Tibial nerve (tissue), 4 donors: ENCODE results near the gene TTYH1. TPM values are rescaled to one million over a fixed set of nuclear protein-coding genes. Genes with fewer than 3 reads are reported as not detected.
A peak's percentile ranks its signal among the peaks of the same experiment; 100 is the strongest.

Experiments used
- DNase-seq, 2 donors: peaks; one replicate each; pipeline ENCODE4 v3.0.0-alpha.2; 2019; ENCODE audit warnings: low spot score in 2 of 2
- H3K27ac ChIP-seq, 4 donors: fragments of 200-600 bp; sonication (generic) in 3 of 4; one replicate each; pipeline ENCODE4 v1.5.1; 2017 to 2019; ENCODE audit warnings: mild to moderate bottlenecking in 1 of 4
- H3K27me3 ChIP-seq, 2 donors: fragments of 200-600 bp; sonication (generic) in 1 of 2; one replicate each; pipeline versions ENCODE4 v1.5.1 to v1.6.0; 2017 to 2019
- H3K36me3 ChIP-seq, 3 donors: fragments of 200-600 bp; sonication (generic); one replicate each; pipeline ENCODE4 v1.5.1; 2018 to 2019
- H3K4me1 ChIP-seq, 4 donors: fragments of 200-600 bp; sonication (generic) in 3 of 4; one replicate each; pipeline ENCODE4 v1.5.1; 2017 to 2019
- H3K4me3 ChIP-seq, 4 donors: fragments of 200-600 bp; sonication (generic) in 3 of 4; one replicate each; pipeline ENCODE4 v1.5.1; 2017 to 2019; ENCODE audit warnings: mild to moderate bottlenecking in 1 of 4, moderate library complexity in 1 of 4
- H3K9me3 ChIP-seq, 4 donors: fragments of 200-600 bp; sonication (generic) in 3 of 4; one replicate each; pipeline ENCODE4 v1.5.1; 2017 to 2019
- CTCF ChIP-seq, 5 experiments: fragments of 200-600 bp in 3 of 5; fragments of 450-650 bp in 2 of 5; sonication (generic) in 3 of 5; IDR thresholded peaks; one replicate each; pipeline ENCODE4 v1.5.1; 2016 to 2019; ENCODE audit warnings: antibody characterized with exemption in 5 of 5, mild to moderate bottlenecking in 3 of 5, moderate library complexity in 2 of 5
- EP300 ChIP-seq, 2 donors: sonication (generic); formaldehyde crosslinking; IDR thresholded peaks; one replicate each; pipeline ENCODE4 v1.6.1; 2017; ENCODE audit warnings: antibody characterized with exemption in 2 of 2, mild to moderate bottlenecking in 1 of 2
- POLR2A ChIP-seq, 2 donors: fragments of 450-650 bp; IDR thresholded peaks; one replicate each; pipeline ENCODE4 v1.6.1; 2017; ENCODE audit warnings: antibody characterized with exemption in 2 of 2, mild to moderate bottlenecking in 2 of 2, moderate library complexity in 2 of 2
- WGBS, 2 donors: methylation state at CpG; one replicate each; pipeline ENCODE4 v1.1.5; 2018; 5-methylcytosine and 5-hydroxymethylcytosine counted together
- total RNA-seq, 4 donors: library from RNA; depleted of rRNA; stranded (reverse); fragments of >200 nt; gene quantifications; one replicate each; pipeline ENCODE4 v1.1.0, GENCODE V29; 2016

Gene TTYH1
- total RNA-seq, 4 donors from 2014 or later: 21.0 to 50.0 (median 34.9) TPM

- Histone ChIP-seq H3K36me3 (peaks cover 0 to 7% (median 0%) of the 10 kb centered on the region in 3 donors), H3K27me3 (peaks cover 0 to 25% of the 10 kb centered on the region in 2 donors), H3K9me3 (no peaks in the 10 kb centered on the region), H3K4me1 (peaks cover 0 to 64% (median 26%) of the 10 kb centered on the region in 4 donors), H3K4me3 (no peak overlapping the region), H3K27ac (no peak overlapping the region)
- 86 to 92% methylated on average over 5 of the region's 5 CpGs for WGBS, 2 donors
- no peak for DNase-seq
- TF ChIP-seq CTCF (IDR thresholded peaks at IDR 0.05) (no peak), POLR2A (IDR thresholded peaks at IDR 0.05) (no peak), EP300 (IDR thresholded peaks at IDR 0.05) (no peak)
These were observed 18.4 kb downstream of the TTYH1 start for GRCh38 chr19:54433697-54434096.

GRCh38 chr19:54434112-54434872 is 19.0 kb downstream of the TTYH1 start:
- H3K27ac ChIP-seq: no peak overlapping the region
- no peaks in the 10 kb centered on the region for H3K9me3 ChIP-seq
- no peak overlapping the region for H3K4me3 ChIP-seq
- peaks cover 0 to 64% (median 29%) of the 10 kb centered on the region in 4 donors for H3K4me1 ChIP-seq
- H3K36me3 ChIP-seq: peaks cover 0 to 7% (median 0%) of the 10 kb centered on the region in 3 donors
- H3K27me3 ChIP-seq: peaks cover 0 to 20% of the 10 kb centered on the region in 2 donors
- WGBS, 2 donors: 53 to 59% methylated on average over 23 of the region's 23 CpGs
- DNase-seq: no peak
- TF ChIP-seq POLR2A (IDR thresholded peaks at IDR 0.05) (no peak), CTCF (IDR thresholded peaks at IDR 0.05) (no peak)

- Histone ChIP-seq H3K9me3 (no peaks in the 10 kb centered on the region), H3K36me3 (peaks cover 0 to 7% (median 0%) of the 10 kb centered on the region in 3 donors), H3K4me1 (peaks cover 0 to 63% (median 28%) of the 10 kb centered on the region in 4 donors), H3K27ac (no peak overlapping the region), H3K4me3 (no peak overlapping the region), H3K27me3 (peaks cover 0 to 15% of the 10 kb centered on the region in 2 donors)
- no peak for TF ChIP-seq EP300 (IDR thresholded peaks at IDR 0.05)
- no peak for TF ChIP-seq POLR2A (IDR thresholded peaks at IDR 0.05)
- TF ChIP-seq CTCF (IDR thresholded peaks at IDR 0.05): no peak
- 43% methylated on average over 10 of the region's 11 CpGs for WGBS, 2 donors
- no peak for DNase-seq
These were observed 19.6 kb downstream of the TTYH1 start for GRCh38 chr19:54434873-54435214.

GRCh38 chr19:54435551-54436016 is 20.3 kb downstream of the TTYH1 start:
- WGBS, 2 donors: 21 to 41% methylated on average over 12 to 15 of the region's 16 CpGs
- peak overlapping the region in 1 of 4 donors; percentile 60 for H3K27ac ChIP-seq
- H3K36me3 ChIP-seq: peaks cover 0 to 12% (median 0%) of the 10 kb centered on the region in 3 donors
- peaks cover 0 to 7% of the 10 kb centered on the region in 2 donors for H3K27me3 ChIP-seq
- peaks cover 0 to 55% (median 21%) of the 10 kb centered on the region in 4 donors for H3K4me1 ChIP-seq
- no peak overlapping the region for H3K4me3 ChIP-seq
- TF ChIP-seq POLR2A (IDR thresholded peaks at IDR 0.05): no peak
- TF ChIP-seq EP300 (IDR thresholded peaks at IDR 0.05): no peak
- no peak for TF ChIP-seq CTCF (IDR thresholded peaks at IDR 0.05)
- H3K9me3 ChIP-seq: no peaks in the 10 kb centered on the region
- no peak for DNase-seq

- no peak for DNase-seq
- Histone ChIP-seq H3K27me3 (peaks cover 0 to 2% of the 10 kb centered on the region in 2 donors), H3K4me1 (peaks cover 0 to 50% (median 17%) of the 10 kb centered on the region in 4 donors), H3K36me3 (peaks cover 0 to 14% (median 0%) of the 10 kb centered on the region in 3 donors), H3K27ac (peak overlapping the region in 2 of 4 donors; percentile 55 to 60), H3K4me3 (no peak overlapping the region), H3K9me3 (no peaks in the 10 kb centered on the region)
- 33 to 56% methylated on average over 10 to 15 of the region's 15 CpGs for WGBS, 2 donors
- TF ChIP-seq EP300 (IDR thresholded peaks at IDR 0.05): no peak
- TF ChIP-seq CTCF (IDR thresholded peaks at IDR 0.05): no peak
- no peak for TF ChIP-seq POLR2A (IDR thresholded peaks at IDR 0.05)
These were observed 20.8 kb downstream of the TTYH1 start for GRCh38 chr19:54436031-54436523.
